Hippocampal formation (tissue), 2 donors: ENCODE results near the gene METTL8.
"Not testable (repeated sequence)": the region's sequence is repeated elsewhere in the genome, so short reads cannot be mapped to it uniquely, and the experiment has no call there.

ENCODE experiments used
- DNase-seq, 2 donors: peaks; one replicate each; lab custom pipeline; 2025; lab: John Stamatoyannopoulos, UW

METTL8 gene

GRCh38 chr2:171345971-171346722 lies 87.6 kb downstream of the METTL8 start:
- no peak for DNase-seq

GRCh38 chr2:171344182-171344581 lies 89.6 kb downstream of the METTL8 start:
- DNase-seq = no peak

- DNase-seq = no peak
These were observed 91.8 kb downstream of the METTL8 start for GRCh38 chr2:171342067-171342413.

GRCh38 chr2:171341394-171342066 lies 92.3 kb downstream of the METTL8 start:
- no peak for DNase-seq

- DNase-seq = no peak
These were observed 98.8 kb downstream of the METTL8 start for GRCh38 chr2:171334946-171335345.

- no peak for DNase-seq
These were observed 99.6 kb downstream of the METTL8 start for GRCh38 chr2:171334171-171334570.

- no peak for DNase-seq
These were observed 103.4 kb downstream of the METTL8 start for GRCh38 chr2:171330155-171330956.

GRCh38 chr2:171327043-171327496 lies 106.7 kb downstream of the METTL8 start:
- DNase-seq = no peak

GRCh38 chr2:171325886-171326585 lies 107.8 kb downstream of the METTL8 start:
- DNase-seq = no peak

GRCh38 chr2:171323971-171324528 lies 109.7 kb downstream of the METTL8 start:
- no peak for DNase-seq

GRCh38 chr2:171322928-171323327 lies 110.9 kb downstream of the METTL8 start:
- DNase-seq = no peak

- no peak for DNase-seq
These were observed 113.1 kb downstream of the METTL8 start for GRCh38 chr2:171320731-171321130.

- DNase-seq = no peak
These were observed 113.6 kb downstream of the METTL8 start for GRCh38 chr2:171320208-171320621.

- peak in 1 of 2 donors; percentile 32 for DNase-seq
These were observed 114.5 kb downstream of the METTL8 start for GRCh38 chr2:171319164-171319810.

- peak; percentile 48 to 79 for DNase-seq
These were observed 115.3 kb downstream of the METTL8 start for GRCh38 chr2:171318463-171318934.

GRCh38 chr2:171317492-171318125 lies 116.2 kb downstream of the METTL8 start:
- no peak for DNase-seq

GRCh38 chr2:171316755-171317337 lies 116.9 kb downstream of the METTL8 start:
- DNase-seq = no peak

- no peak for DNase-seq
These were observed 117.6 kb downstream of the METTL8 start for GRCh38 chr2:171316220-171316619.

GRCh38 chr2:171315781-171316180 lies 118.0 kb downstream of the METTL8 start:
- no peak for DNase-seq

- not testable (repeated sequence) for DNase-seq
These were observed 121.6 kb downstream of the METTL8 start for GRCh38 chr2:171312182-171312581.
